OCI-M2 (cell line): ENCODE results near the gene TIMP3.

Source experiments
- DNase-seq: peaks from one replicate; lab custom pipeline; 2025; ENCODE audit not compliant: unreplicated experiment; lab: John Stamatoyannopoulos, UW

Gene TIMP3

DNA sequence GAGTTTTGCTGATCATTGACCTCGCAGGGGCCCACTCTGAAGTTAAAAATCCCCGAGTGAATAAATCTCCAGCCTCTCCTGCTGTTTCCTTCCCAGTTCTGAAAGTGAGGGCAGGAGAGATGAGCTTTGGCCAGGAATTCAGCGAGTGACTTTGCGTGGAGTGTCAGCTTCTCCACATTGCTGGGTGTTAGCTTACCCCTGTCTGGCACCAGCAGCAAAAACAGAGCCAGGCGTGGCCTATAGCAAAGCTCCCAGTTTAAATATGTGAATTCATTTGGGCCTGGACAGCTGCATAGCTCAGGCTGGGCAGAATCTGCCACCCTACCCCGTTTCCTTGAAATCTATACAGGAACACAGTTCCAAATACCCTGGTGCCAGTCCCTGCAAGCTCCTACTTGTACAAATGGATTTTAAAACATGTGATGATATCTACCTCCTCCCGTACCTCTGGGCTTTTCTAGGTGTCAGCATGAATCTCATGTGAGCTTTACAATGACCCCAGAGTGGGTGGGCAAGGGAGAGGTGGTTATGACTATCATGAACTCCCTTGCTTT lies 25.6 kb downstream of the TIMP3 start:
- DNase-seq = no peak

- no peak for DNase-seq
These were observed 26.6 kb downstream of the TIMP3 start for GRCh38 chr22:32828150-32828549.

DNA sequence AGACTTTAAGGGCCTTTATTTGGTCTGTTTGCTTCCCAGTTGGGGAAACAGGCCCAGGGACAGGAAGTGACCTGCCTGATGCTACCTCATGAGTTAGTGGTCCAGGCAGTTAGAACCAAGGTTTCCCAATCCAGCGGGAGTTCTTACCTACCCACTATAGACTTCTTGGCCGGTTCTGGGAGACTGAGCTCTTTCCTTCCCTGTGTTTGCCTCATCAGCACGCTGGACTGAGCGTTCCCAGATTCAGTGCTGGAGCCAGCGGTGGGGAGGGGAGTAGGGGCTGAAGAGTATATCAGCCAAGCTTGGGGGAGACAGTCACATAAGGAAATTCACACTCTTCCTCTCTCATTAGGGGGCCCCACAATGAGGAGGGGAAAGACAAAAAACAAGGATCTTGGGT lies 27.1 kb downstream of the TIMP3 start:
- no peak for DNase-seq

GRCh38 chr22:32829451-32829851 lies 27.9 kb downstream of the TIMP3 start:
- no peak for DNase-seq

GRCh38 chr22:32830473-32830872 lies 29.0 kb downstream of the TIMP3 start:
- no peak for DNase-seq

- no peak for DNase-seq
These were observed 29.5 kb downstream of the TIMP3 start for GRCh38 chr22:32830957-32831356.

DNA sequence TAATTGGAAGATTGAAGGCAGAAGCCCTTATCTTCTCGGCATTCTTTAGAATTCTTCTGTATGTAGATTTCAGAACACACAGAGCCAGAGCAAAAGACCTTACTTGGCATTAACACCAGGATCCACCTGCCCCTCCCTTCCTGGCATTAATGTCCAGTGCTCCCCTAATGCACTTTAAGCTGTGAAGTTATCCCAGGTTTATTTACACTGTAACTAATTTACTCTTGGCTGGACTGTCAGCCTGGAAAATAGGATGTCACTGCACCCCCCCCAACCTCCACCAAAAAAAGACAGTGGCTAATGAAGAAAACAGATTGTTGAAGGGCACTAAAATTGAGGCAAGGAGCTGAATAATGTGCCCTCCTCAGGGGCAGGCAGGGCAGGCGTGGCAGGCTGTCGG lies 30.1 kb downstream of the TIMP3 start:
- DNase-seq = no peak

DNA sequence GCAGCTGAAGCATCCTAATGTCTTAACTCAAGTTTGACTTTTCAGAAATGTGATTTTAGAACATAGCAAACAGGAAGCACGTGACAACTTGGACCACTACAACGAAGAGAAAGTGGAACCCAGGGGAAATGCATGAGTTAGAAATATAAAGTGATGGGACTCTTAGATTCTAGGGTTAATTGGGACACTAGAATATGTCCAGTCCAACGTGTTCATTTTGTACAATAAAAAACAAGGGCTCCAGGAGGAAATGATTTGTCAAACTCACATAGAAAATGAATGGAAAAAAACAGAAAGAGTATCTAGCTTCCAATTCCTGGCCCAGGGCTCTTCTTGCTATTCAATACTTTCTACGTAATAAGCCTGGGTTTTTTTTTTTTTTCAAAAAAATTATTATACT lies 30.7 kb downstream of the TIMP3 start:
- no peak for DNase-seq

DNA sequence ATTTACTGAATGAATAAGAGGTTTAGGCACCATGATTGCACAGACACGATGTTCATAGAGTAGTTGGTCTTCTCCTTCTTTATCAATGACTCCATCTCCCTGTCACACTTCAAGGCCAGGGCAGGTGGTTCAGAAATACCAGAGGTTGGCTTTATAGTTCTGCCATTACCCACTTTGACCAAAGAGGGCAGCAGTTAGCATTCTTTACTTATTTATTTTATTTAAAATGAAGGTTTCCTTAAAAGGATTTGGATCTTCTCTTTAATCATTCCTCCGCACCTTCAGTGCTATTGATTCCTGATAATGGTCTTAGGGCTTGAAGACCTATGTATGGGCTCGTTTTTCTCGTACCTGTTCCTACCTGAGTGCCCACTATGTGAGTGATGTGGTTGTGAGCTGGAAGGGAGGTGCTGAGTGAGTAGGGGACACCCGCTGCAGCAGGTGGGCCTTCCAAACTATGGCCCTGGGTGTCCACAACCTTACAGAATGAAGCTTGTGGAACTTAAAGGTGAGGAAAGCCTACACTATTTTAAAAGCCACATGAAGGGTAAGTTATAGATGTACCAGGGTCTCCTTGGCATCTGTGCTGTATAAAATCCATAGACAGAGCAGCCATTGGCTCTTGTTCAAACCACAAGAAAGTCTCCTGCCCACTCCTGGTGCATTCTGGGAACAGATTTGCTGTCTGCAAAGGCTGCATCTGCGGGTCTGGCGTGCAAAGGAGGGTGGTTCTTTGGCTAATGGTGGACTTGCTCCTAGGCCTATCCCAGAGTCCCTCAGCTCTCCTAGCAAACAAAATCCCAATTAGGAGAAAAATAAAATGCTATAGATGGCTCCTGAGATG lies 35.0 kb downstream of the TIMP3 start:
- DNase-seq = no peak

DNA sequence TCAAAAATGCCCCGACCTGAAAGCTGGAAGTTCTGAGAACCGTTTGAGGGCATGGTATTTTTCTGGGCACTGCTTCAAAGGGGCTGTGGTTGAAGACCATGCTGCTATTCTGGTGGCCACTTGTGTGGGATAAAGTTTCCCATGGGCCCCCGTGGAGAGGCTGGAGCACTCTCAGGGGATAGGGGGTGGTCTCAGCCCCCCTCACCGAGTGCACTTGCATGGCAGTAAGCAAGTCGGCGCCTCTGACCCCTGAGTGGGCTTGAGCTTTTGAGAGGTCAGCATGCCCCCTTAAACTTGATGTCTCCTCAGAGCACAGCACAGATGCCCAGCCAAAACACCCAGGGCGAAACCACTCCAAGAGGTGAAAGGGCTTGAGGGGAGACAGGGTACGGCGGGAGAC lies 35.6 kb downstream of the TIMP3 start:
- no peak for DNase-seq

GRCh38 chr22:32837803-32838202 lies 36.3 kb downstream of the TIMP3 start:
- DNase-seq = no peak

DNA sequence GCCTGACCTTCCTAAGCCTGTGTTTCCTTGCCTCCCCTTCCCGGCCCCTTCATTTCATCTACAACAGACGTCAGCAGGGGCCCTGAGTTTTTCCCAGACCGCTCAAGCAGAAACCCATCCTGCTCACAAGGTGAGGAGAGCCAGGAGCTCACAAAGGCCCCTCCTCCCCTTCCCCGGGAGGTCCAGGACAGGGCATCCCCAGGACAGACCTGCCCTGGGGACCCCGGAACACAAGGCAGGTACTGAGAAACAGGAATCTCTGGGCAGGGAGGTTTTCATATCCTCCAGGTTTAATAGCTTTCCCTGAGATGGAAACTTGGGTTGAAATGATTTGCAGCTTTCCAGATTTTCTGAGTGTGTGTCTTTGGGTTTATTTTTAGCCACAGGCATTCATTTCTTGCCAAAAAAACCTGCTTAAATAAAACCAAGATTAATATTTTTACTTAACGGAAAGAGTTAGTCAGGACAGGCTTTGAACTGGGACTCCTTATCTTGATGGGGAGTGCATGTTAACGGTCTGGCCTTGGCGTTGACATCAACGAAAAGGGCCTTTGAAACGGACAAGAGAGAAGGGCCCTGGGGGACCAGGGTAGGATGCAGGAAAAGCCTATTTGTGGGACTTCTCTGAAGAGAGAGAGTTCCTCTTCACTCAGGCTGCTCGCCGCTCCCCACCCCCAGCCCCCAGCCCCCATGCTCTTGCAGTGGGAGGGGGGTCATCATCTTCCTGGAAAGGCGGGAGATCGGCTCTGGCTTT lies 38.5 kb downstream of the TIMP3 start:
- DNase-seq = no peak

- DNase-seq = no peak
These were observed 39.7 kb downstream of the TIMP3 start for GRCh38 chr22:32841175-32841574.

DNA sequence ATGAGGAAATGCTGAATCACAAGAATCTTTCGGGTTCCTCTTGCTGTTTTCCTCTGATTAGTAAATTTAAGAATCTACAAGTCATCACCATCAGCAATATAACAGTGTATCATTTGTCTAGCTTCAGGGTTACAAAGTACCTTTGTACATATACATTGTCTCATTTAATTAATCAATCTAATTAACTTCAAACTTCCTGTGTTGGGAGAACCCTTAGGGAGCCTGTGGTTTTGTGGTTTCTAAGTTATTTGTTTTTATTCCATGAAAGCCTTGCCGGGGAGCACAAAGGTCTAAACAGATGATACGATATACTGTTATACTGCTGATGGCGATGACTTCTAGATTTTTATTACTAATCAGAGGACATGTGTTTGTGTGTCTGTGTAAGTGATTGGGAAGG lies 41.0 kb downstream of the TIMP3 start:
- no peak for DNase-seq

DNA sequence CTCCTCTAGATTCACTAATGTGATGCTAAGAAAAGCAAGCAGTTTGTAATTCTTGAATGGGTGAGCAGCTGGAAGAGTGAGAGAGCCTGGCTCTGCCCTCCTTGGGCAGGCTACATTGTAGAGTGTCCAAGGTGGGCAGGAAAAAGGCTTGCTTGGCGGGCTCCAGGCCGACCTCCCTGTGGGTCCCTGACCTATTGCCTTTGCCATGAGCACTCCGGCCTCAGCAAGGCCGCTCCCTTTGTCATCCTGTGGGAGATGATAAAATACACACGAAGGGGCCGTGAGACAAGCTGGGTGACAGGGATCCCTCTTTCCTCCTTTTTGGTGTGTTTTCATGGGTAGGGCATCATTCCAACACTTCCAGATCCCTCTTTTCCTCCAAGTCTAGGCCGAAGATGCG lies 41.8 kb downstream of the TIMP3 start:
- DNase-seq = no peak

- DNase-seq = no peak
These were observed 42.7 kb downstream of the TIMP3 start for GRCh38 chr22:32844251-32844650.

DNA sequence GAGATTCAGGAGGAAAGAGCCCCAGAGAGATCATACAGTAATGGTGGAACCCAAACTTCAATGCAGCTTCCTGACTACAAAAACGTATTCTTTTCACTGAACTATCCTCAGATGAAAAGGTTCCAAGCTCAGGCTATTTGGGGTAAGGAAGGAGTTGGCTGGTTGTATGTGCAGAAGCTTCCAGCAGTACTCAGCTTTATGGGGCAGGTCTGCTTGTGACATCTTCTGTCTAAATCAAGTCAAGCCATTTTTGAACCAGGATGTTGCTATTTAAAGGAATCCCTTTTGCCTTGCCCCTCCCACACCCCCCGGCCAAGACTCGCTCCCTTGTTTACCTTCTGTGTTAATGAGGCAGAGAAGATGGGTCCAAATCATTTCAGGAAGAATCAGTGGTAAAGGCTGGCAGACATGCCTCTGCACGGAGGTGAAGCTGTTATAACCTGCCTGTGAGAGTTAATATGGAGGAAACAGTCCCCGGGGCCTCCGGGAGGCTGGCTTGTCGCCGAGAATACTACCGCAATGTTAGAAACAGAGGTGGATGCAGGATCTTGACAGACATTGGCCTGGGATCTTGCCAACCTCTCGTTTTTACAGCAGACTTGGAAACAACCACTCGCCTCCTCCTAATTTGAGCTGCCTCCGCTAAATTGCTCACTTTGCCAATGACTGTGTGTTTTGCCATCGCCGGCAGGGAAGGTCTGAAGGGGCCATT lies 45.4 kb downstream of the TIMP3 start:
- DNase-seq = no peak

GRCh38 chr22:32848226-32848625 lies 46.7 kb downstream of the TIMP3 start:
- no peak for DNase-seq

- no peak for DNase-seq
These were observed 48.0 kb downstream of the TIMP3 start for GRCh38 chr22:32849501-32849900.

- DNase-seq = no peak
These were observed 48.7 kb downstream of the TIMP3 start for GRCh38 chr22:32850157-32850556.
